ENCODE data around the gene SPACA6. TPM values are rescaled to one million over a fixed set of nuclear protein-coding genes. Genes with fewer than 3 reads are reported as not detected.

Gene SPACA6
- total RNA-seq, result 5.2 and 11.0 TPM in 2 replicates

GRCh38 chr19:51693260-51693659 is at the start of gene SPACA6:
SPACA6 (plus strand) TSS chr19:51693330; CDS start chr19:51693527, 197 bp downstream.

GRCh38 chr19:51646730-51647129 is 46.4 kb upstream of the SPACA6 start, which contains the start of gene SIGLEC14:
SIGLEC14 (minus strand) TSS chr19:51646825; CDS start chr19:51646759, 66 bp downstream.

GRCh38 chr19:51751655-51752054 is 58.5 kb downstream of the SPACA6 start, which contains the start of gene FPR1:
FPR1 (minus strand) TSS chr19:51751878; CDS start chr19:51746994, 4,884 bp downstream.

Other genes with a start within 250 kb of the SPACA6 start
- not detected in 2 replicates for gene SIGLEC8, start 234.9 kb upstream of the SPACA6 start, total RNA-seq
- gene CEACAM18, start 214.8 kb upstream of the SPACA6 start, total RNA-seq, result not detected in 2 replicates
- not detected in 2 replicates for gene SIGLEC12, start 191.5 kb upstream of the SPACA6 start, total RNA-seq
- gene SIGLEC6, start 161.7 kb upstream of the SPACA6 start, total RNA-seq, result not detected in 2 replicates
- 7.7 and 29.9 TPM in 2 replicates for gene ZNF175, start 122.0 kb upstream of the SPACA6 start, total RNA-seq
- not detected in 2 replicates for gene SIGLEC5, start 62.9 kb upstream of the SPACA6 start, total RNA-seq
- gene SIGLEC14, start 46.5 kb upstream of the SPACA6 start, total RNA-seq, result not detected in 2 replicates
- gene HAS1, start 30.7 kb downstream of the SPACA6 start, total RNA-seq, result 10.4 and 33.9 TPM in 2 replicates
- 1.6 and 1.8 TPM in 2 replicates for gene FPR1, start 58.5 kb downstream of the SPACA6 start, total RNA-seq
- gene FPR2, start 67.8 kb downstream of the SPACA6 start, total RNA-seq, result 0.05 and 0.30 TPM in 2 replicates
- gene FPR3, start 101.8 kb downstream of the SPACA6 start, total RNA-seq, result under 0.01 and 0.88 TPM in 2 replicates
- gene ZNF577, start 194.6 kb downstream of the SPACA6 start, total RNA-seq, result 9.1 and 14.0 TPM in 2 replicates
- 8.9 and 9.7 TPM in 2 replicates for gene ZNF649, start 211.7 kb downstream of the SPACA6 start, total RNA-seq
- 8.0 and 8.4 TPM in 2 replicates for gene ZNF613, start 234.1 kb downstream of the SPACA6 start, total RNA-seq

Measured in smooth muscle cell of the umbilical artery (primary cell).